Measurements from ENCODE around the gene CDC42SE2.
A peak's percentile ranks its signal among the peaks of the same experiment; 100 is the strongest.
"Not testable (repeated sequence)": the region's sequence is repeated elsewhere in the genome, so short reads cannot be mapped to it uniquely, and the experiment has no call there.

The CDC42SE2 gene

GRCh38 chr5:131230406-131230805, 33.4 kb upstream of the CDC42SE2 start:
- DNase-seq (ENCODE audit: low spot score in 2 of 2) (no peak), ATAC-seq (no peak)
- H3K4me3 Mint-ChIP-seq, result no peak overlapping the region
- no peak overlapping the region for H3K27ac Mint-ChIP-seq
- no peaks in the 10 kb centered on the region for H3K9me3 Mint-ChIP-seq
- H3K36me3 Mint-ChIP-seq, result no peaks in the 10 kb centered on the region
- no peaks in the 10 kb centered on the region for H3K4me1 Mint-ChIP-seq

DNA sequence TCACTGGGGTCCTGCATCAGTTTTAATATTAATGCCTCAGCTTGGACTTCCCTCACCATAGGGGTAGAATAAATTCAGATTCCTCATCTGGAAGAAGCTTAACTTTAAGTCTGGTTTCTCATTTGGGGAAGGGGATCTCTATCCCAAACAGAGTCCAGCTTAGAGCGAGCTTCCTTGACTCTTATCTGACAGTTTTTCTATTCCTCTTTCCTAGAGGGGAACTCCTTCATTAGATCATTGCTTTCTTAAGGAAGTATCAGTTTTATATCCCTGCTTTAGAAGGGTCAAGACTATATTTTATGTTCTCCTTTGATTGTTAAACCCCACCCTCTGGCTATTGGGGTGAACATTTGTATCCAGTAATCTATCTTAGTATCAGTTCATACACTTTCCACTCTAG, 24.2 kb upstream of the CDC42SE2 start:
- ATAC-seq (no peak), DNase-seq (ENCODE audit: low spot score in 2 of 2) (no peak)
- no peak overlapping the region for H3K27ac Mint-ChIP-seq
- no peaks in the 10 kb centered on the region for H3K36me3 Mint-ChIP-seq
- peaks cover 8% of the 10 kb centered on the region for H3K4me1 Mint-ChIP-seq
- H3K9me3 Mint-ChIP-seq, result no peaks in the 10 kb centered on the region
- H3K4me3 Mint-ChIP-seq, result no peak overlapping the region

DNA sequence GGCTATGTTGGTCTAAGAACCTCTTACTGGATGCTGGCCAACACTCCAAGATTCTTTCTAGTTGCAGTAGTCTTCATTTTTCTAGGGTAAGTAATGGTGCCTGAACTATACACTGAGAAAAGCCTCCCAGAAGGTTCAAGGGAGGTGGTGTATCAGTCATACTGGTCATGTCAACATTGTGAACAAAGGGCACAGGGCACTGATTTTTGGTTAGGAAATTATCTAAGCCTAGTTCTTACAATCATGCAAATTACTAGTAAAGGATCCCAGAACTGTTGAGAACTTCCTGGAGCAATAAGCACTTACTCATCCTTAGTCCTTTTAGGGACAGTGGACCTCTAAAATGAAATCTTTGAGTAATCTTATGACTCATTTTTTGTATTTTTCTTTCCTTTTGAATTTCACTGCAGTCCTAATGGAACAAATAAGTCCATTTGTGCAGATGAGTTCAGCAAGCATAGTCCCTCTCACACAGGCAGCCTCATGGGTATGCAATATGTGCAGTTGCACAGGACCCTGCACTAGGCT, 21.1 kb upstream of the CDC42SE2 start:
- DNase-seq (ENCODE audit: low spot score in 2 of 2) (no peak), ATAC-seq (peak; percentile 84)
- Mint-ChIP-seq H3K4me1 (peaks cover 8% of the 10 kb centered on the region), H3K27ac (no peak overlapping the region), H3K36me3 (no peaks in the 10 kb centered on the region), H3K4me3 (no peak overlapping the region), H3K9me3 (no peaks in the 10 kb centered on the region)

- DNase-seq (ENCODE audit: low spot score in 2 of 2), result no peak
- no peaks in the 10 kb centered on the region for H3K9me3 Mint-ChIP-seq
- ATAC-seq, result no peak
- no peak overlapping the region for H3K27ac Mint-ChIP-seq
- H3K4me1 Mint-ChIP-seq, result peaks cover 19% of the 10 kb centered on the region
- no peak overlapping the region for H3K4me3 Mint-ChIP-seq
- no peaks in the 10 kb centered on the region for H3K36me3 Mint-ChIP-seq
These were observed 18.5 kb upstream of the CDC42SE2 start for GRCh38 chr5:131245312-131245711.

- Mint-ChIP-seq H3K4me3 (no peak overlapping the region), H3K4me1 (peaks cover 25% of the 10 kb centered on the region), H3K36me3 (no peaks in the 10 kb centered on the region), H3K9me3 (no peaks in the 10 kb centered on the region), H3K27ac (no peak overlapping the region)
- ATAC-seq, result no peak
- no peak for DNase-seq (ENCODE audit: low spot score in 2 of 2)
These were observed 17.9 kb upstream of the CDC42SE2 start for GRCh38 chr5:131245948-131246347.

DNA sequence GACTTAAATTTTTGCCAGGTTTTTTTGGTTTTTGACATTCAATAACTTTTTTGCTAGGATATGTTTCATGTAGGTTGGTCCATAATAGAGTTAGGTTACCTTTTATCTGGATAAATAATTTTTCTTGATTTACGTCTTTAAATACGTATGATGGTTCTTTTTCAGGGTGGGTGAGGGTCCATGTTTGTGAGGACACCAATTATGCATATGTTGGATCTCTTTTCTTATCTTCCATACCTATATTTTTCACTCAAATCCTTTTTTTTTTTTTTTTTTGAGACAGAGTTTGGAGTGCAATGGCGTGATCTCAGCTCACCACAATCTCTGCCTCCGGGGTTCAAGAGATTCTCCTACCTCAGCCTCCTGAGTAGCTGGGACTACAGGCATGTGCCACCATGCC, 17.3 kb upstream of the CDC42SE2 start:
- Mint-ChIP-seq H3K9me3 (no peaks in the 10 kb centered on the region), H3K4me3 (no peak overlapping the region), H3K4me1 (peaks cover 26% of the 10 kb centered on the region), H3K27ac (no peak overlapping the region), H3K36me3 (no peaks in the 10 kb centered on the region)
- ATAC-seq, result no peak
- no peak for DNase-seq (ENCODE audit: low spot score in 2 of 2)

GRCh38 chr5:131250751-131251475, 12.9 kb upstream of the CDC42SE2 start:
- no peaks in the 10 kb centered on the region for H3K9me3 Mint-ChIP-seq
- ATAC-seq (no peak), DNase-seq (ENCODE audit: low spot score in 2 of 2) (no peak)
- H3K36me3 Mint-ChIP-seq, result peaks cover 11% of the 10 kb centered on the region
- peak overlapping the region; percentile 73 for H3K4me3 Mint-ChIP-seq
- H3K27ac Mint-ChIP-seq, result peak overlapping the region; percentile 92
- H3K4me1 Mint-ChIP-seq, result peaks cover 34% of the 10 kb centered on the region

DNA sequence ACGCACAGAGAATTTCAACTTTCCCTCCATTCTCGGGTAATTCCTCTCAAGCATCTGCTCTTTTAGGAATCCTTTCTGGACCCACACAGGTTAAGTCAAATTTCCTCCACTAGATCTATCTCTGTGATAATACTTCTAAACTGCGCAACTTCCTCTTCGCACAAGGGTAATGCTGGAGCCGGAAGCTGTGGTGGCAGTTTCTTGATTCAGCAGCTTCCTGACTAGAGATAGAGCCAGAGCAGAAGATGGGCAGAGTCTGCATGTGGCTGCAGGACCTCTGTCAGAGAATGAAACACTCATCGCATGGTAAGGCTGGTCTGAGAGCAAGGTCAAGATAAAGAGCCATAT, 11.1 kb upstream of the CDC42SE2 start:
- DNase-seq (ENCODE audit: low spot score in 2 of 2) (peak; percentile 48 to 81), ATAC-seq (peak; percentile 80)
- Mint-ChIP-seq H3K27ac (peak overlapping the region; percentile 92), H3K4me3 (peak overlapping the region; percentile 73), H3K9me3 (no peaks in the 10 kb centered on the region), H3K4me1 (peaks cover 47% of the 10 kb centered on the region), H3K36me3 (peaks cover 12% of the 10 kb centered on the region)

DNA sequence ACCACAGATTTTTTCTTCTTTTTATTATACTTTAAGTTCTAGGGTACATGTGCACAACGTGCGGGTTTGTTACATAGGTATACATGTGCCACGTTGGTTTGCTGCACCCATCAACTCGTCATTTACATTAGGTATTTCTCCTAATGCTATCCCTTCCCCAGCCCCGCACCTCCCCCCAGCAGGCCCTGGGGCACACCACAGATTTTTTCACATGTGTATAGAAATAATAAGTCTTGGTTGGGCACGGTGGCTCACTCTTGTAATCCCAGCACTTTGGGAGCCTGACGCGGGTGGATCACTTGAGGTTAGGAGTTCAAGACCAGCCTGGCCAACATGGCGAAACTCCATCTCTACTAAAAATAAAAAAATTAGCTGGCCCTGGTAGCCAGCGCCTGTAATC, 9.8 kb upstream of the CDC42SE2 start:
- H3K36me3 Mint-ChIP-seq, result peaks cover 16% of the 10 kb centered on the region
- DNase-seq (ENCODE audit: low spot score in 2 of 2); H3K9me3 Mint-ChIP-seq; ATAC-seq: not testable (repeated sequence)
- peak overlapping the region; percentile 73 for H3K4me3 Mint-ChIP-seq
- H3K4me1 Mint-ChIP-seq, result peaks cover 59% of the 10 kb centered on the region
- H3K27ac Mint-ChIP-seq, result peak overlapping the region; percentile 92

- Mint-ChIP-seq H3K9me3 (no peaks in the 10 kb centered on the region), H3K4me3 (peak overlapping the region; percentile 73), H3K36me3 (peaks cover 16% of the 10 kb centered on the region), H3K27ac (peak overlapping the region; percentile 92), H3K4me1 (peaks cover 61% of the 10 kb centered on the region)
- ATAC-seq, result peak; percentile 64
- DNase-seq (ENCODE audit: low spot score in 2 of 2), result no peak
These were observed 9.1 kb upstream of the CDC42SE2 start for GRCh38 chr5:131254741-131255140.

DNA sequence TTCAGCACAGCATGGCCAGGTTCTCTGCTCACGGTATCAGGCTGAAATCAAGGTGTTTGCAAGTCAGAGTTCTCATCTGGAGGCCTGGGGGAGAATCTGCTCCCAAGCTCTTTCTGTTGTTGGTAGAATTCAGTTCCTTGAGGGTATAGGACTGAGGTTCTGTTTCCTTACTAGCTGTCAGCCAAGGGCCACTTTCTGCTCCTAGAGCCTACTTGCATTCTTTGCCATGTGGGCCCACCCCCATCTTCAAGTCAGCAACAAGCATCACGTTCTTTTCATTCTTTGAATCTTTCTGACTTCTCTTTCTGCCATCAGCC, 7.4 kb upstream of the CDC42SE2 start:
- H3K4me3 Mint-ChIP-seq, result peak overlapping the region; percentile 65
- DNase-seq (ENCODE audit: low spot score in 2 of 2), result no peak
- ATAC-seq, result no peak
- H3K27ac Mint-ChIP-seq, result peak overlapping the region; percentile 82
- no peaks in the 10 kb centered on the region for H3K9me3 Mint-ChIP-seq
- H3K4me1 Mint-ChIP-seq, result peaks cover 55% of the 10 kb centered on the region
- peaks cover 16% of the 10 kb centered on the region for H3K36me3 Mint-ChIP-seq

GRCh38 chr5:131258733-131259132, 5.1 kb upstream of the CDC42SE2 start:
- peak overlapping the region; percentile 65 for H3K4me3 Mint-ChIP-seq
- H3K36me3 Mint-ChIP-seq, result peaks cover 30% of the 10 kb centered on the region
- ATAC-seq (no peak), DNase-seq (ENCODE audit: low spot score in 2 of 2) (no peak)
- peaks cover 52% of the 10 kb centered on the region for H3K4me1 Mint-ChIP-seq
- H3K27ac Mint-ChIP-seq, result peak overlapping the region; percentile 82
- H3K9me3 Mint-ChIP-seq, result no peaks in the 10 kb centered on the region

DNA sequence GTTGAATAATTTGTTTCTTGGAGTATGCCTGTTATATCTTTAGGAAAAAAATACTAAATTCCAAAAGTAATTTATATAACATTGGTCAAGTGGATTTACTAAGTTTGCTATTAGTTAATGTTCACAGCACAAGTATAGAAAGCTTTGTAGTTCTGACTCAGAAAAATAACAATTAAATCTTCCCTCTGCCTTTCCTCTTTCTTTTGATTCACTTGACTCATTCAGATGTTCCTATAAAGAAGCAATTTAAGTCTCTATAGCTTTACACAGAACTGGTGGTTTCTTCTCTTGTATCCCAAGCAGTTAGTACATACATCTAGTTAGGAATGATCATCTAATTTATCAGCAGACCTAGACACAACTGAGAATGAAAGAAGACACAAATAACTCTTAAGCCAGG, 4.5 kb upstream of the CDC42SE2 start:
- Mint-ChIP-seq H3K27ac (peak overlapping the region; percentile 82), H3K4me3 (peak overlapping the region; percentile 65), H3K9me3 (no peaks in the 10 kb centered on the region), H3K4me1 (peaks cover 52% of the 10 kb centered on the region), H3K36me3 (peaks cover 27% of the 10 kb centered on the region)
- DNase-seq (ENCODE audit: low spot score in 2 of 2), result no peak
- no peak for ATAC-seq

- H3K36me3 Mint-ChIP-seq, result peaks cover 34% of the 10 kb centered on the region
These were observed 3.0 kb upstream of the CDC42SE2 start for GRCh38 chr5:131260895-131261294.

DNA sequence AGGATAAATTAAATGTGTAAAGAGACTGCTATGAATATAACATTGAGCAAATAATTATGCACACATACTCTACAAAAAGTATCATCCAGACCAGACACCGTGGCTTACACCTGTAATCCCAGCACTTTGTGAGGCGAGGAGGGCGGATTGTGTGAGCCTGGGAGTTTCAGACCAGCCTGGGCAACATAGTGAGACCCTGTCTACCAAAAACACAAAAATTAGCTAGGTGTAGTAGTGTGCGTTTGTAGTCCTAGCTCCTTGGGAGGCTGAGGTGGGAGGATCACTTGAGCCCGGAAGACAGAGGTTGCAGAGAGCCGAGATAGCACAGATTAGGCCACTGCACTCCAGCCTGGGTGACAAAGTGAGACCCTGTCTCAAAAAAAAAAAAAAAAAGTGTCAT, 2.4 kb upstream of the CDC42SE2 start:
- ATAC-seq (no peak), DNase-seq (ENCODE audit: low spot score in 2 of 2) (no peak)
- Mint-ChIP-seq H3K4me1 (peaks cover 44% of the 10 kb centered on the region), H3K4me3 (peak overlapping the region; percentile 76), H3K27ac (no peak overlapping the region), H3K9me3 (no peaks in the 10 kb centered on the region), H3K36me3 (peaks cover 39% of the 10 kb centered on the region)

More at GRCh38 chr5:131260895-131261294, 3.0 kb upstream of the CDC42SE2 start:
- Mint-ChIP-seq H3K27ac (peak overlapping the region; percentile 82), H3K4me3 (no peak overlapping the region), H3K4me1 (peaks cover 50% of the 10 kb centered on the region), H3K9me3 (no peaks in the 10 kb centered on the region)
- ATAC-seq (no peak), DNase-seq (ENCODE audit: low spot score in 2 of 2) (no peak)

- peak overlapping the region; percentile 76 for H3K4me3 Mint-ChIP-seq
- H3K27ac Mint-ChIP-seq, result peak overlapping the region; percentile 94
- DNase-seq (ENCODE audit: low spot score in 2 of 2), result no peak
- H3K36me3 Mint-ChIP-seq, result peaks cover 52% of the 10 kb centered on the region
- ATAC-seq, result peak; percentile 36
- no peaks in the 10 kb centered on the region for H3K9me3 Mint-ChIP-seq
- peaks cover 41% of the 10 kb centered on the region for H3K4me1 Mint-ChIP-seq
These were observed 806 bp upstream of the CDC42SE2 start for GRCh38 chr5:131262953-131263541.

Data from stimulated activated effector memory CD8-positive, alpha-beta T cell treated with anti-CD3 and anti-CD28 coated beads, Interleukin-12 subunit alpha, Interleukin-12 subunit beta, amount 100 ng/mL, for 72 hours (primary cell).